Neural crest cell (in vitro differentiated cells): ENCODE data around the gene FOXJ2. TPM values are rescaled to one million over a fixed set of nuclear protein-coding genes. Genes with fewer than 3 reads are reported as not detected.
"Not testable (repeated sequence)": the region's sequence is repeated elsewhere in the genome, so short reads cannot be mapped to it uniquely, and the experiment has no call there.

Experiments
- DNase-seq: peaks from one replicate; pipeline ENCODE4 v3.0.0; 2021; ENCODE audit warnings: low read depth, mixed read lengths, low spot score
- H3K27ac Mint-ChIP-seq: one replicate; pipeline ENCODE4 v1.8.0; 2021; ENCODE audit warnings: mild to moderate bottlenecking, mixed read lengths; ENCODE audit not compliant: unreplicated experiment
- H3K27me3 Mint-ChIP-seq: 2 replicates; pipeline ENCODE4 v1.8.0; 2021; ENCODE audit warnings: low read depth, mild to moderate bottlenecking, mixed read lengths
- H3K36me3 Mint-ChIP-seq: 2 replicates; pipeline ENCODE4 v1.8.0; 2021; ENCODE audit warnings: low read depth, mild to moderate bottlenecking, mixed read lengths
- H3K4me1 Mint-ChIP-seq: 2 replicates; pipeline ENCODE4 v1.8.0; 2021; ENCODE audit warnings: mixed read lengths
- H3K4me3 Mint-ChIP-seq: one replicate; pipeline ENCODE4 v1.8.0; 2021; ENCODE audit warnings: mild to moderate bottlenecking, mixed read lengths
- H3K9me3 Mint-ChIP-seq: 2 replicates; pipeline ENCODE4 v1.8.0; 2021; ENCODE audit warnings: mixed read lengths
- total RNA-seq: library from RNA; stranded (reverse); gene quantifications from 2 replicates; pipeline ENCODE4 v1.2.1, GENCODE V29; 2021
- TF ChIP-seq, protein P1 (sequence below): fragments of 200-600 bp; sonication (generic); conservative IDR thresholded peaks from 2 replicates; pipeline ENCODE4 v1.5.0; 2021; ENCODE audit warnings: antibody characterized with exemption, mild to moderate bottlenecking

Gene FOXJ2
- total RNA-seq, 1 donor from 2014 or later, result 14.1 TPM

GRCh38 chr12:8058506-8058905 is 26.0 kb downstream of the FOXJ2 start:
- Mint-ChIP-seq H3K27ac (no peak overlapping the region), H3K4me3 (no peak overlapping the region), H3K27me3 (no peaks in the 10 kb centered on the region), H3K4me1 (peaks cover 10% of the 10 kb centered on the region), H3K36me3 (no peaks in the 10 kb centered on the region), H3K9me3 (no peaks in the 10 kb centered on the region)
- no peak for DNase-seq
- TF ChIP-seq, protein P1, sequence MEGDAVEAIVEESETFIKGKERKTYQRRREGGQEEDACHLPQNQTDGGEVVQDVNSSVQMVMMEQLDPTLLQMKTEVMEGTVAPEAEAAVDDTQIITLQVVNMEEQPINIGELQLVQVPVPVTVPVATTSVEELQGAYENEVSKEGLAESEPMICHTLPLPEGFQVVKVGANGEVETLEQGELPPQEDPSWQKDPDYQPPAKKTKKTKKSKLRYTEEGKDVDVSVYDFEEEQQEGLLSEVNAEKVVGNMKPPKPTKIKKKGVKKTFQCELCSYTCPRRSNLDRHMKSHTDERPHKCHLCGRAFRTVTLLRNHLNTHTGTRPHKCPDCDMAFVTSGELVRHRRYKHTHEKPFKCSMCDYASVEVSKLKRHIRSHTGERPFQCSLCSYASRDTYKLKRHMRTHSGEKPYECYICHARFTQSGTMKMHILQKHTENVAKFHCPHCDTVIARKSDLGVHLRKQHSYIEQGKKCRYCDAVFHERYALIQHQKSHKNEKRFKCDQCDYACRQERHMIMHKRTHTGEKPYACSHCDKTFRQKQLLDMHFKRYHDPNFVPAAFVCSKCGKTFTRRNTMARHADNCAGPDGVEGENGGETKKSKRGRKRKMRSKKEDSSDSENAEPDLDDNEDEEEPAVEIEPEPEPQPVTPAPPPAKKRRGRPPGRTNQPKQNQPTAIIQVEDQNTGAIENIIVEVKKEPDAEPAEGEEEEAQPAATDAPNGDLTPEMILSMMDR, result no peak

DNA sequence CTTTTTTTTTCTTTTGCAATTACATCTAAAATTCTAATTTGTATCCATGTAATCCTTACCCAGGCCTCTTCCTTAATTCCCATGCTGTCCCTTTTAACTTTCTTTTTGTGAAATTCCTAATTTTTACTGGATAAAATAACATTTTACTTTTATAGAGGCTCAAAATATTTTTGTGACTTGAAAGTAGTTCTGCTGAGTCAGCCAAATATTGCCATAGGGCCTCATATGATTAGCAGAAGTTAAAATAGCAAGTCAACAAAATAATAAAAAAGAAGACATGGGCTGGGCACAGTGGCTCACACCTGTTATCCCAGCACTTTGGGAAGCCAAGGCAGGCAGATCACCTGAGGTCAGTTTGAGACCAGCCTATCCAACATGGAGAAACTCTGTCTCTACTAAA is 31.6 kb downstream of the FOXJ2 start:
- no peaks in the 10 kb centered on the region for H3K4me1 Mint-ChIP-seq
- TF ChIP-seq, protein P1, result no peak
- no peaks in the 10 kb centered on the region for H3K27me3 Mint-ChIP-seq
- no peaks in the 10 kb centered on the region for H3K36me3 Mint-ChIP-seq
- no peak for DNase-seq
- H3K27ac Mint-ChIP-seq, result no peak overlapping the region
- H3K4me3 Mint-ChIP-seq, result no peak overlapping the region
- no peaks in the 10 kb centered on the region for H3K9me3 Mint-ChIP-seq

DNA sequence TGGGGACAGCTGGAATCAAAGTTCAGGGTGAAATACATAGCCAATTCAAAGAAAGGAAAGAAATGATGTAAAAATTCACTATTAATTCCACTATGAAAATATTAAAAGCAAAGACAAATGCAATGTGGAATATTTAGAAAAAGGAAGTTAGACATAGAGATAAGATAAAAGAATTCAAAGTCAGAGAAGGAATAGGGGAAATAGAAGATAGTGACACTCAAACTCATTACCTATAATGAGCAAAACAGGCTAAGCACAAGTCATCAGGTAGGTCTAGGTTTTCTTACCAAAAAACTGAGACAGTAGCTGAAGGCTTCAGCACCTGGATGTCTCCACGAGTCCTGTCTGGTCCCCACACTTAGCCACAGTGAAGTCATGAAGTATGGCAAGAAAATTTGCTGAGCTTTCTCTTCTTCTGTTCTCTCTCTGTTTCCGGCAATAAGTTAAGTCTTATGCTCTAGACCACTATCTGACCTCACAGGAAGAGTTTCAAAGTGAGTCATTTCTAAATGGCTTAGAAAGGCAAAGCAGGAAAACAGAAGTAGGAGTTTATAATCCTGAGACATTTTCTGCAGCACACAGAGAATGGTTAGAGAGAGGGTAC is 33.6 kb downstream of the FOXJ2 start, which contains the start of gene C3AR1:
TSS of gene C3AR1 (minus strand) at position 369 of the 604 bp plus-strand sequence. CDS start 6,174 bp downstream, outside the sequence.
- no peaks in the 10 kb centered on the region for H3K9me3 Mint-ChIP-seq
- H3K4me3 Mint-ChIP-seq, result no peak within 1 kb of the TSS
- DNase-seq, result no peak
- H3K27me3 Mint-ChIP-seq, result peaks cover 2% of the 10 kb centered on the region
- no peaks in the 10 kb centered on the region for H3K36me3 Mint-ChIP-seq
- no peak within 1 kb of the TSS for H3K27ac Mint-ChIP-seq
- TF ChIP-seq, protein P1, result no peak
- no peaks in the 10 kb centered on the region for H3K4me1 Mint-ChIP-seq

DNA sequence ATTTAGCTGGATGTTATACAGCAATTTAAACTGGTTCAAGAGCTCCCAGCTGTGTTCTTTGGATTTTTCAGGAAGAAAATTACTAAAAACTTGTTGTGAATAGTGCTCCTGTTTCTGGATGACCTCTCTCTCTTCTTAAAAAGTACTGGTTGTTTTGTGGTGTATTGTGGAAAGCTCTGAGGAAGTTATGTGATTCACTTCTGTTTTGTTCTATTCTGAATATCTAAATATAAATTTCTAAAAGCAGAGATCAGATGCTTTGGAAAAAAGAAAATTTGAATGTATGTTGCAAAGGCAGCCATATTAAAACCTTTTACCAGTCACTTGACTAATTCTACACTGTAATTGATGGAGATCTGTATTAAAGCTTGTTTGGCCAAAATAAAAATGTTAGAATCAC is 37.1 kb downstream of the FOXJ2 start:
- no peak for DNase-seq
- no peaks in the 10 kb centered on the region for H3K4me1 Mint-ChIP-seq
- H3K27me3 Mint-ChIP-seq, result peaks cover 2% of the 10 kb centered on the region

GRCh38 chr12:8071820-8072219 is 39.3 kb downstream of the FOXJ2 start:
- not testable (repeated sequence) for H3K4me3 Mint-ChIP-seq, H3K27me3 Mint-ChIP-seq, H3K36me3 Mint-ChIP-seq, H3K4me1 Mint-ChIP-seq, H3K27ac Mint-ChIP-seq, H3K9me3 Mint-ChIP-seq, DNase-seq

More for the DNA sequence above, 37.1 kb downstream of the FOXJ2 start:
- Mint-ChIP-seq H3K27ac (no peak overlapping the region), H3K4me3 (no peak overlapping the region), H3K36me3 (no peaks in the 10 kb centered on the region), H3K9me3 (no peaks in the 10 kb centered on the region)
- TF ChIP-seq, protein P1, result no peak

GRCh38 chr12:8075935-8076334 is 43.4 kb downstream of the FOXJ2 start:
- Mint-ChIP-seq H3K4me1 (no peaks in the 10 kb centered on the region), H3K27me3 (peaks cover 4% of the 10 kb centered on the region), H3K9me3 (no peaks in the 10 kb centered on the region), H3K27ac (no peak overlapping the region), H3K36me3 (no peaks in the 10 kb centered on the region), H3K4me3 (no peak overlapping the region)
- TF ChIP-seq, protein P1, result no peak
- DNase-seq, result no peak
